T follicular helper cell (primary cell): ENCODE data around the gene ZNF688.
"Not testable (repeated sequence)": the region's sequence is repeated elsewhere in the genome, so short reads cannot be mapped to it uniquely, and the experiment has no call there.

Source experiments
- DNase-seq: peaks from one replicate; pipeline ENCODE4 v3.0.0-alpha.2; 2020; ENCODE audit warnings: low read depth

The ZNF688 gene

GRCh38 chr16:30533748-30534367 is 37.7 kb downstream of the ZNF688 start:
- no peak for DNase-seq

GRCh38 chr16:30533146-30533522 is 38.4 kb downstream of the ZNF688 start:
- no peak for DNase-seq

- DNase-seq, result no peak
These were observed 39.0 kb downstream of the ZNF688 start for GRCh38 chr16:30532285-30533145.

- no peak for DNase-seq
These were observed 41.1 kb downstream of the ZNF688 start for GRCh38 chr16:30530163-30531037.

GRCh38 chr16:30528799-30529457 is 42.6 kb downstream of the ZNF688 start:
- no peak for DNase-seq

- no peak for DNase-seq
These were observed 43.8 kb downstream of the ZNF688 start for GRCh38 chr16:30527635-30528178.

- peak; percentile 75 for DNase-seq
These were observed 44.5 kb downstream of the ZNF688 start for GRCh38 chr16:30526823-30527634.

GRCh38 chr16:30526137-30526822 is 45.2 kb downstream of the ZNF688 start, which contains the start of gene ZNF768:
ZNF768 (minus strand) TSS chr16:30526566; CDS start chr16:30526413, 153 bp downstream.
- peak; percentile 14 for DNase-seq

GRCh38 chr16:30525844-30526136 is 45.7 kb downstream of the ZNF688 start:
- no peak for DNase-seq

GRCh38 chr16:30524575-30525568 is 46.6 kb downstream of the ZNF688 start:
- DNase-seq, result no peak

- DNase-seq, result no peak
These were observed 47.5 kb downstream of the ZNF688 start for GRCh38 chr16:30523768-30524574.

- DNase-seq, result not testable (repeated sequence)
These were observed 48.6 kb downstream of the ZNF688 start for GRCh38 chr16:30522702-30523463.

GRCh38 chr16:30521873-30522641 is 49.5 kb downstream of the ZNF688 start:
- no peak for DNase-seq

- no peak for DNase-seq
These were observed 50.0 kb downstream of the ZNF688 start for GRCh38 chr16:30521476-30521872.
